SU-DHL-6 (cell line): ENCODE results near the gene STMN1.

Source experiments
- H2AFZ ChIP-seq: fragments of 200-600 bp; sonication (generic); 2 replicates; pipeline ENCODE4 v1.6.1; 2014; ENCODE audit warnings: low read depth, mild to moderate bottlenecking, moderate library complexity, mixed read lengths, antibody characterized with exemption, low read length; ENCODE audit not compliant: severe bottlenecking
- H3F3A ChIP-seq: fragments of 200-600 bp; shearing (Covaris generic); 2 replicates; pipeline ENCODE4 v1.6.0; 2016; ENCODE audit warnings: antibody characterized with exemption, mild to moderate bottlenecking; ENCODE audit not compliant: insufficient read depth
- H3K27ac ChIP-seq: fragments of 200-600 bp; sonication (generic); 2 replicates; pipeline ENCODE4 v1.5.1; 2016; ENCODE audit warnings: low read depth, mild to moderate bottlenecking, low read length, moderate library complexity, mixed read lengths
- H3K27me3 ChIP-seq: fragments of 200-600 bp; sonication (generic), shearing (Covaris generic); 2 replicates; pipeline ENCODE4 v1.6.0; 2014; ENCODE audit warnings: mild to moderate bottlenecking, low read length
- H3K36me3 ChIP-seq: fragments of 200-600 bp; sonication (generic); 2 replicates; pipeline ENCODE4 v1.6.1; 2014; ENCODE audit warnings: mild to moderate bottlenecking, low read length, mixed read lengths
- H3K4me2 ChIP-seq: fragments of 300-600, 200-600 bp; shearing (Covaris generic), sonication (generic); 2 replicates; pipeline ENCODE4 v1.6.0; 2014; ENCODE audit warnings: low read length, low read depth, mild to moderate bottlenecking; ENCODE audit not compliant: poor library complexity, severe bottlenecking
- H3K4me3 ChIP-seq: fragments of 200-600 bp; sonication (generic); 2 replicates; pipeline ENCODE4 v1.5.1; 2014; ENCODE audit warnings: antibody characterized with exemption, low read length, mild to moderate bottlenecking, mixed read lengths; ENCODE audit not compliant: insufficient read depth, poor library complexity, severe bottlenecking
- H3K79me2 ChIP-seq: fragments of 200-600 bp; sonication (generic); 2 replicates; pipeline ENCODE4 v1.6.1; 2014; ENCODE audit warnings: mild to moderate bottlenecking, low read length, moderate library complexity; ENCODE audit not compliant: insufficient read depth
- H3K9ac ChIP-seq: fragments of 200-600 bp; sonication (generic); 2 replicates; pipeline ENCODE4 v1.7.0; 2014; ENCODE audit warnings: mild to moderate bottlenecking, low read length
- H3K9me2 ChIP-seq: fragments of 200-600 bp; sonication (generic); replicated peaks from 2 replicates; pipeline ENCODE4 v1.6.1; 2014; ENCODE audit warnings: low read length; ENCODE audit not compliant: insufficient read depth
- H3K9me3 ChIP-seq: fragments of 200-600 bp; sonication (generic); 2 replicates; pipeline ENCODE4 v1.6.1; 2014; ENCODE audit warnings: low read length, mixed read lengths; ENCODE audit not compliant: insufficient read depth
- H4K20me1 ChIP-seq: fragments of 200-600 bp; sonication (generic); 2 replicates; pipeline ENCODE4 v1.6.1; 2014; ENCODE audit warnings: low read depth, mild to moderate bottlenecking, antibody characterized with exemption, low read length, moderate library complexity, mixed read lengths
- EZH2phosphoT487 ChIP-seq: fragments of 200-600 bp; sonication (generic), shearing (Covaris generic); conservative IDR thresholded peaks from 2 replicates; pipeline ENCODE4 v1.6.1; 2018; ENCODE audit warnings: mild to moderate bottlenecking, antibody characterized with exemption, low read length, moderate library complexity, mixed read lengths
- TF ChIP-seq, protein P1 (sequence below): fragments of 200-600 bp; sonication (generic); IDR thresholded peaks from one replicate; pipeline ENCODE4 v1.5.1; 2017; ENCODE audit warnings: antibody characterized with exemption, mild to moderate bottlenecking, low read length, moderate library complexity; ENCODE audit not compliant: insufficient read depth, poor library complexity, severe bottlenecking

The STMN1 gene

DNA sequence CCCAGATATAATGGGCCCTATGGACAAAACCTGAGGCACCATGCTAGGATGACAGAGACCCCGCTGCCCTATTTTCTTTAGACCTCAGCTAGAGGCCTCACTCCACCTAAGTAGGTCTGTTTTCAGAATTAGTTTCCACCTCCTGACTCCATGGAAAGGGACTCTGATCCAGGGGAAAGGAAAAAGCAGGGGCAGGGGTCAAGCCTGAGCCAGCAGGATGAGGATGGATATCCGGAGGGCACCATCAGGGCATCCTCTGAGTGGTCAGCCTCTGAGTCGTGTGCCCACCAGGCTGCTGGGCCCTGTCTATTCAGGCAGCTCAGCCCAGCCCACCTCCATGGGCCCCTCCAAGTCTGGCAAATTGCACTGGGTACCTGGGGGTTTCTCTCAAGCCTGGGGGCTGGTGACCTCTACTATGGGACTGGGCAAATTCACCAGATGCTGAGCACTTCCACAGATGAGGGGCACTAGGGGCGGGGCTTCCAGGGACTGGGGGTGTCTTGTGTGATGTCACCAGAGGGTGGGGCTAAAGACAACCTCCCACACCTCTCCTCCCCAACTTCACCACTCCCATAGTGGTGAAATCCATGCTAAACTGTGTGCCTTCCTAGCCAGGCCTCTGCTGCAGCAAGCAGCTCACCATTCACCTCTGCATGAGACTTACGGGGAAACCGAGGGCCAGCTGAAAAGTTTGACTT is 36.2 kb downstream of the STMN1 start:
- no peak for TF ChIP-seq EZH2phosphoT487
- TF ChIP-seq, protein P1, sequence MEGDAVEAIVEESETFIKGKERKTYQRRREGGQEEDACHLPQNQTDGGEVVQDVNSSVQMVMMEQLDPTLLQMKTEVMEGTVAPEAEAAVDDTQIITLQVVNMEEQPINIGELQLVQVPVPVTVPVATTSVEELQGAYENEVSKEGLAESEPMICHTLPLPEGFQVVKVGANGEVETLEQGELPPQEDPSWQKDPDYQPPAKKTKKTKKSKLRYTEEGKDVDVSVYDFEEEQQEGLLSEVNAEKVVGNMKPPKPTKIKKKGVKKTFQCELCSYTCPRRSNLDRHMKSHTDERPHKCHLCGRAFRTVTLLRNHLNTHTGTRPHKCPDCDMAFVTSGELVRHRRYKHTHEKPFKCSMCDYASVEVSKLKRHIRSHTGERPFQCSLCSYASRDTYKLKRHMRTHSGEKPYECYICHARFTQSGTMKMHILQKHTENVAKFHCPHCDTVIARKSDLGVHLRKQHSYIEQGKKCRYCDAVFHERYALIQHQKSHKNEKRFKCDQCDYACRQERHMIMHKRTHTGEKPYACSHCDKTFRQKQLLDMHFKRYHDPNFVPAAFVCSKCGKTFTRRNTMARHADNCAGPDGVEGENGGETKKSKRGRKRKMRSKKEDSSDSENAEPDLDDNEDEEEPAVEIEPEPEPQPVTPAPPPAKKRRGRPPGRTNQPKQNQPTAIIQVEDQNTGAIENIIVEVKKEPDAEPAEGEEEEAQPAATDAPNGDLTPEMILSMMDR, result no peak
- Histone ChIP-seq H2AFZ (no peak overlapping the region), H3K27ac (no peak overlapping the region), H3K4me3 (no peak overlapping the region), H3K9ac (no peak overlapping the region), H3K9me2 (no peaks in the 10 kb centered on the region), H3K4me2 (no peak overlapping the region), H3K9me3 (no peaks in the 10 kb centered on the region), H3K27me3 (no peaks in the 10 kb centered on the region), H4K20me1 (no peaks in the 10 kb centered on the region), H3F3A (no peaks in the 10 kb centered on the region), H3K79me2 (no peaks in the 10 kb centered on the region), H3K36me3 (no peaks in the 10 kb centered on the region)

DNA sequence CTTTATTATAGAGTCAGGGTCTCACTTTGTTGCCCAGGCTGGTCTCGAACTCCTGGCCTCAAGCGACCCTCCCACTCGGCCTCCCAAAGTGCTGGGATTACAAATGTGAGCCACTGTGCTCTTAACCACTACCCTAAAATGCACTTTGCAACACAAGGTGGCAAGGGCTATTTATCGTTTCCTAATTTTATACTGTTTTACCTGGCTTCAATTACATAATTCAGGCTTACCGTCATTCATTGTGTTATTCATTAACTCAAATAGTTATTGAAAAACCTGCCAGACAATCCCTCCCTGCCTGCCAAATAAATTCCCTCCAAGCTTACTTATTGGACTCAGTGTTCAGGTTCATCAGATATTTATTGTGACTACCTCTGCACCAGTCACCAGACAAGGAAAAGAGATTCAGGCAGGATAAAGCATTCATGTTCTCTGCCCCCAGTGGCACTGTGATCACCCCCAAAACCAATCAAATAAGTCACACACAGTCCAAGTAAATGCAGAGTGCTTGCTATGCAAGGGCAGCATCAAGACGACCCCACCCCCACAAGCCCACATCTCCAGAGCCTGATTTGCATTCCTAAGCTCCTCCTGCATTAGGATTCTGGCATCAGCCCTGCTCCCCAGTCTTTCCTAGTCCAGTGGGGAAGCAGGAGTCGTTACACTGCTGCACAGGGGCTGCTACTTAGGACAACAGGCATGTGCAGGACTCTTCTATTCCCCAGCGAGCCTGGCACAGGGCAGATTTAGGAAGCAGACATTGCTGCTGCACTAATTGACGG is 38.8 kb downstream of the STMN1 start:
- Histone ChIP-seq H3K79me2 (no peaks in the 10 kb centered on the region), H3K27me3 (no peaks in the 10 kb centered on the region), H2AFZ (no peak overlapping the region), H3K9me2 (no peaks in the 10 kb centered on the region), H3K9ac (no peak overlapping the region), H3K36me3 (no peaks in the 10 kb centered on the region), H3K4me2 (no peak overlapping the region), H3K27ac (no peak overlapping the region), H3K9me3 (no peaks in the 10 kb centered on the region), H3F3A (no peaks in the 10 kb centered on the region), H4K20me1 (no peaks in the 10 kb centered on the region), H3K4me3 (no peak overlapping the region)
- TF ChIP-seq, protein P1, result no peak
- no peak for TF ChIP-seq EZH2phosphoT487

DNA sequence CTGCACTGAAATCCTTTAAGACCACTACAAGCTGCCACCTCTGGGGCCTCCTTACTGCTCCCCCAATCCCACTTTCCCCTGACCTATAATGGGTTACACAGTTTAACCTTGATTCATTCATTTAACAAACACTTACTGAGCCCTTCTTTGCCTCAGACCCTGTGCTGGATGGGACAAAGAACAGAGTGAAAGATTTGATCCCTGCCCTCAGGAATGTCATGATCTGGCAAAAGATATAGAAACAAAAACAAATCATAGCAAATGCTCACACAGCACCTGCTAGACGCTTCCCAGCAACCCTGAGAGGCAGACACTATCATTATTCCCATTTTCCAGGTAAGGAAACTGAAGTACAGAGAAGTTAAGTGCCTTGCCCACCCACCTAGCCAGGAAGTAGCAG is 39.9 kb downstream of the STMN1 start:
- no peaks in the 10 kb centered on the region for H3K9me2 ChIP-seq
- no peaks in the 10 kb centered on the region for H3F3A ChIP-seq
- no peaks in the 10 kb centered on the region for H3K79me2 ChIP-seq
- H2AFZ ChIP-seq, result no peak overlapping the region
- H3K27ac ChIP-seq, result no peak overlapping the region
- no peak overlapping the region for H3K9ac ChIP-seq
- TF ChIP-seq EZH2phosphoT487, result no peak
- TF ChIP-seq, protein P1, result no peak
- no peaks in the 10 kb centered on the region for H3K36me3 ChIP-seq
- no peak overlapping the region for H3K4me3 ChIP-seq
- H3K9me3 ChIP-seq, result no peaks in the 10 kb centered on the region
- no peak overlapping the region for H3K4me2 ChIP-seq
- no peaks in the 10 kb centered on the region for H3K27me3 ChIP-seq
- no peaks in the 10 kb centered on the region for H4K20me1 ChIP-seq
